Measurements from ENCODE around the gene PIP5K1B.

DNA sequence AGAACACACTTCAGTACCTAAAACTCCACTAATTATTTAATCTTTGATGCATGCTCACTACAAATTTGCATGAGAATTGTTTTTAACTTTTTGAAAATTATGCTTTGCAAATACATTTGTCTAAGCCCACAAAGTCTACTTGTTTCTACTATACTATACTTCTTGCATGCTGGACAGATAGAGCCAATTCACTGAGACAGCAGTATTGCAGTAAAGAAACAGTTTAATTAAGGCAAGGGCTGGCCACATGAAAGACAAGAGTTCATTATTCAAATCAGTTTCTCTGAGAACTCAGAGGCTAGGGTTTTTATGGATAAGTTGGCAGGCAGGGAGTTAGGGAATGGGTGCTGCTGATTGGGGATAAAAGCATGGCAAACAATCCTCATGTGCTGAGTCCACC lies 324.5 kb downstream of the PIP5K1B start:
- TF ChIP-seq CTCF (conservative IDR thresholded peaks at IDR 0.05; ENCODE audit: low read depth in 2 of 2) (no peak), EZH2 (IDR thresholded peaks at IDR 0.05; ENCODE audit: low read depth, unreplicated experiment) (no peak), POLR2AphosphoS5 (IDR thresholded peaks at IDR 0.05; ENCODE audit: low read depth) (no peak), EZH2phosphoT487 (IDR thresholded peaks at IDR 0.05; ENCODE audit: unreplicated experiment) (no peak)

All from GM23338 (cell line).